Neural progenitor cell (in vitro differentiated cells): ENCODE data around the gene CFAP70. TPM values are rescaled to one million over a fixed set of nuclear protein-coding genes. Genes with fewer than 3 reads are reported as not detected.
"Not testable (repeated sequence)": the region's sequence is repeated elsewhere in the genome, so short reads cannot be mapped to it uniquely, and the experiment has no call there.

ENCODE experiments used
- DNase-seq: peaks from one replicate; pipeline ENCODE4 v3.0.0-alpha.2; 2016; ENCODE audit warnings: low spot score
- H2AFZ ChIP-seq: fragments of 200-600 bp; sonication (generic); replicated peaks from 2 replicates; pipeline ENCODE4 v1.6.1; 2016; ENCODE audit warnings: antibody characterized with exemption
- H3F3A ChIP-seq: fragments of 200-600 bp; sonication (generic); 2 replicates; pipeline ENCODE4 v1.6.1; 2016; ENCODE audit warnings: antibody characterized with exemption, low read depth
- H3K27ac ChIP-seq: fragments of 200-600 bp; sonication (generic); 2 replicates; pipeline ENCODE4 v1.5.1; 2016; ENCODE audit warnings: mild to moderate bottlenecking
- H3K27me3 ChIP-seq: fragments of 200-600 bp; sonication (generic); 2 replicates; pipeline ENCODE4 v1.6.1; 2016; ENCODE audit warnings: mild to moderate bottlenecking, moderate library complexity
- H3K36me3 ChIP-seq: fragments of 200-600 bp; sonication (generic); 2 replicates; pipeline ENCODE4 v1.5.1; 2016
- H3K4me1 ChIP-seq: fragments of 200-600 bp; sonication (generic); 2 replicates; pipeline ENCODE4 v1.6.1; 2016; ENCODE audit warnings: mixed run types
- H3K4me2 ChIP-seq: fragments of 200-600 bp; sonication (generic); 2 replicates; pipeline ENCODE4 v1.6.1; 2016
- H3K4me3 ChIP-seq: fragments of 200-600 bp; sonication (generic); 2 replicates; pipeline ENCODE4 v1.5.1; 2016
- H3K79me2 ChIP-seq: fragments of 200-600 bp; sonication (generic); 2 replicates; pipeline ENCODE4 v1.6.1; 2016; ENCODE audit warnings: low read depth
- H3K9ac ChIP-seq: fragments of 200-600 bp; sonication (generic); 2 replicates; pipeline ENCODE4 v1.6.1; 2016
- H3K9me3 ChIP-seq: fragments of 200-600 bp; sonication (generic); 2 replicates; pipeline ENCODE4 v1.5.1; 2016; ENCODE audit warnings: low read depth
- H4K20me1 ChIP-seq: fragments of 200-600 bp; sonication (generic); 2 replicates; pipeline ENCODE4 v1.6.1; 2016; ENCODE audit warnings: low read depth
- H3K27ac Mint-ChIP-seq: 3 replicates; pipeline ENCODE4 v1.8.0; 2021; ENCODE audit warnings: mixed read lengths
- H3K27me3 Mint-ChIP-seq: 2 replicates; pipeline ENCODE4 v1.8.0; 2022; ENCODE audit warnings: low read depth, mild to moderate bottlenecking, inconsistent platforms, moderate library complexity, mixed read lengths; ENCODE audit not compliant: insufficient read depth
- H3K36me3 Mint-ChIP-seq: 3 replicates; pipeline ENCODE4 v1.8.0; 2021; ENCODE audit warnings: mixed read lengths
- H3K4me1 Mint-ChIP-seq: 3 replicates; pipeline ENCODE4 v1.8.0; 2021; ENCODE audit warnings: mixed read lengths
- H3K4me3 Mint-ChIP-seq: 3 replicates; pipeline ENCODE4 v1.8.0; 2021; ENCODE audit warnings: mild to moderate bottlenecking, moderate library complexity, mixed read lengths
- H3K9me3 Mint-ChIP-seq: 3 replicates; pipeline ENCODE4 v1.8.0; 2020; ENCODE audit warnings: mixed read lengths
- EZH2 ChIP-seq: fragments of 200-600 bp; sonication (generic); IDR thresholded peaks from 2 replicates; pipeline ENCODE4 v1.6.1; 2017; ENCODE audit warnings: antibody characterized with exemption, mild to moderate bottlenecking, moderate library complexity
- EZH2phosphoT487 ChIP-seq: fragments of 200-600 bp; sonication (generic); IDR thresholded peaks from 2 replicates; pipeline ENCODE4 v1.6.1; 2017; ENCODE audit warnings: antibody characterized with exemption
- total RNA-seq: library from RNA; depleted of rRNA; stranded (reverse); fragments of >200 nt; gene quantifications from 2 replicates; pipeline ENCODE4 v1.2.3, GENCODE V29; 2015; ENCODE audit warnings: low replicate concordance
- TF ChIP-seq, protein P1 (sequence below): fragments of 200-600 bp; sonication (generic); IDR thresholded peaks from 2 replicates; pipeline ENCODE4 v1.5.1; 2017; ENCODE audit warnings: antibody characterized with exemption, mild to moderate bottlenecking

The CFAP70 gene
- total RNA-seq, 1 donor from 2014 or later: 1.7 TPM

- no peaks in the 10 kb centered on the region for H4K20me1 ChIP-seq
- H3F3A ChIP-seq: no peaks in the 10 kb centered on the region
- no peaks in the 10 kb centered on the region for H3K9me3 ChIP-seq
- Mint-ChIP-seq H3K36me3 (peaks cover 2% of the 10 kb centered on the region), H3K4me1 (no peaks in the 10 kb centered on the region), H3K27ac (no peak overlapping the region), H3K9me3 (no peaks in the 10 kb centered on the region), H3K4me3 (no peak overlapping the region), H3K27me3 (peaks cover 2% of the 10 kb centered on the region)
- H3K4me3 ChIP-seq: no peak overlapping the region
- no peaks in the 10 kb centered on the region for H3K27me3 ChIP-seq
- DNase-seq: no peak
- no peak overlapping the region for H3K4me2 ChIP-seq
- H3K79me2 ChIP-seq: peaks cover 60% of the 10 kb centered on the region
- no peaks in the 10 kb centered on the region for H3K36me3 ChIP-seq
- H2AFZ ChIP-seq: no peak overlapping the region
- H3K27ac ChIP-seq: no peak overlapping the region
- no peak overlapping the region for H3K9ac ChIP-seq
- TF ChIP-seq EZH2phosphoT487 (no peak), EZH2 (no peak)
- TF ChIP-seq, protein P1, sequence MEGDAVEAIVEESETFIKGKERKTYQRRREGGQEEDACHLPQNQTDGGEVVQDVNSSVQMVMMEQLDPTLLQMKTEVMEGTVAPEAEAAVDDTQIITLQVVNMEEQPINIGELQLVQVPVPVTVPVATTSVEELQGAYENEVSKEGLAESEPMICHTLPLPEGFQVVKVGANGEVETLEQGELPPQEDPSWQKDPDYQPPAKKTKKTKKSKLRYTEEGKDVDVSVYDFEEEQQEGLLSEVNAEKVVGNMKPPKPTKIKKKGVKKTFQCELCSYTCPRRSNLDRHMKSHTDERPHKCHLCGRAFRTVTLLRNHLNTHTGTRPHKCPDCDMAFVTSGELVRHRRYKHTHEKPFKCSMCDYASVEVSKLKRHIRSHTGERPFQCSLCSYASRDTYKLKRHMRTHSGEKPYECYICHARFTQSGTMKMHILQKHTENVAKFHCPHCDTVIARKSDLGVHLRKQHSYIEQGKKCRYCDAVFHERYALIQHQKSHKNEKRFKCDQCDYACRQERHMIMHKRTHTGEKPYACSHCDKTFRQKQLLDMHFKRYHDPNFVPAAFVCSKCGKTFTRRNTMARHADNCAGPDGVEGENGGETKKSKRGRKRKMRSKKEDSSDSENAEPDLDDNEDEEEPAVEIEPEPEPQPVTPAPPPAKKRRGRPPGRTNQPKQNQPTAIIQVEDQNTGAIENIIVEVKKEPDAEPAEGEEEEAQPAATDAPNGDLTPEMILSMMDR: no peak
- no peaks in the 10 kb centered on the region for H3K4me1 ChIP-seq
Measured at GRCh38 chr10:73401636-73402035, 43.0 kb upstream of the CFAP70 start.

- peaks cover 36% of the 10 kb centered on the region for H3K79me2 ChIP-seq
- no peak for TF ChIP-seq EZH2
- TF ChIP-seq, protein P1: no peak
- no peak for TF ChIP-seq EZH2phosphoT487
- no peak overlapping the region for H3K27ac ChIP-seq
- DNase-seq: no peak
- no peaks in the 10 kb centered on the region for H3F3A ChIP-seq
- H3K4me1 ChIP-seq: no peaks in the 10 kb centered on the region
- Mint-ChIP-seq H3K27ac (no peak overlapping the region), H3K27me3 (peaks cover 2% of the 10 kb centered on the region), H3K4me3 (no peak overlapping the region), H3K36me3 (peaks cover 7% of the 10 kb centered on the region), H3K9me3 (no peaks in the 10 kb centered on the region), H3K4me1 (no peaks in the 10 kb centered on the region)
- no peaks in the 10 kb centered on the region for H3K27me3 ChIP-seq
- H4K20me1 ChIP-seq: no peaks in the 10 kb centered on the region
- H3K36me3 ChIP-seq: peaks cover 6% of the 10 kb centered on the region
- H3K9me3 ChIP-seq: no peaks in the 10 kb centered on the region
- H2AFZ ChIP-seq: no peak overlapping the region
- no peak overlapping the region for H3K4me2 ChIP-seq
- H3K4me3 ChIP-seq: no peak overlapping the region
- no peak overlapping the region for H3K9ac ChIP-seq
Measured at GRCh38 chr10:73399063-73399462, 40.4 kb upstream of the CFAP70 start.

- Histone ChIP-seq H3K9me3 (no peaks in the 10 kb centered on the region), H3K79me2 (peaks cover 25% of the 10 kb centered on the region), H3K27me3 (no peaks in the 10 kb centered on the region), H3K4me1 (no peaks in the 10 kb centered on the region), H3K27ac (no peak overlapping the region), H3K4me2 (no peak overlapping the region), H3F3A (no peaks in the 10 kb centered on the region), H3K9ac (no peak overlapping the region), H3K36me3 (peaks cover 6% of the 10 kb centered on the region), H3K4me3 (no peak overlapping the region), H4K20me1 (no peaks in the 10 kb centered on the region), H2AFZ (no peak overlapping the region)
- peaks cover 10% of the 10 kb centered on the region for H3K36me3 Mint-ChIP-seq
- no peak for DNase-seq
- H3K4me3 Mint-ChIP-seq: no peak overlapping the region
- H3K9me3 Mint-ChIP-seq: peaks cover under 1% of the 10 kb centered on the region
- peaks cover 2% of the 10 kb centered on the region for H3K27me3 Mint-ChIP-seq
- no peak overlapping the region for H3K27ac Mint-ChIP-seq
- H3K4me1 Mint-ChIP-seq: no peaks in the 10 kb centered on the region
- TF ChIP-seq EZH2phosphoT487: no peak
- TF ChIP-seq EZH2: no peak
- TF ChIP-seq, protein P1: peak; percentile 29
Measured at GRCh38 chr10:73398024-73398423, 39.4 kb upstream of the CFAP70 start.

- H3K9me3 ChIP-seq, H3K4me1 ChIP-seq, H4K20me1 ChIP-seq, H2AFZ ChIP-seq, H3K9me3 Mint-ChIP-seq, H3K4me2 ChIP-seq, H3K27me3 Mint-ChIP-seq, H3K27ac Mint-ChIP-seq, H3F3A ChIP-seq, H3K9ac ChIP-seq, H3K4me3 ChIP-seq, DNase-seq, H3K4me3 Mint-ChIP-seq, H3K36me3 ChIP-seq, H3K27ac ChIP-seq, H3K27me3 ChIP-seq, H3K79me2 ChIP-seq, H3K4me1 Mint-ChIP-seq: not testable (repeated sequence)
- H3K36me3 Mint-ChIP-seq: peaks cover 10% of the 10 kb centered on the region
Measured at GRCh38 chr10:73394325-73394724, 35.7 kb upstream of the CFAP70 start.
